ENCODE measurements around the gene LGR5. TPM values are rescaled to one million over a fixed set of nuclear protein-coding genes. Genes with fewer than 3 reads are reported as not detected.

The LGR5 gene
- total and polyA plus RNA-seq, 2 of the 13 experiments (the other 11 are each of a cell fraction or from before 2014, with no cell fraction given), result 37.0 to 121 TPM

DNA sequence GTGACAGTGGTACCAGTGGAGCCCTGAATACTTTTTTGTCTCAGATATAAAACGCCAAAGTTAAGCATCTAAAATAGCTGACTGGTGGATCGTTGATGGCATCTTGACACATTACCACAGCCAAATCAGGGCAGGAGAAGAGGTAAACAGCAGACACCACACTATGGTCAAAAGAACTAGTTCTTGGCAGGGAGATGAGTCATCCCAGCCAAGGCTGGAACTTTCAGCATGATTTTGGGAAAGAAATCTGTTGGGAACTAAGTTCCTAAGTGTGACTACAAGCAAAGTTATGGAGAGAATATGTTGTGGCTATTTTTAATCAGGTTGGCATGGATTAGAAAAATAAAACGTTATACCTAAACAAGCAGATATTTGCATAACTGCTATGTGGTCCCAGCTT, 36.9 kb downstream of the LGR5 start:
- H3K27ac ChIP-seq (ENCODE audit: extremely low read length, insufficient read depth, low read length), result no peak overlapping the region
- H3K4me2 ChIP-seq (ENCODE audit: low read depth, low read length), result no peak overlapping the region
- ChIA-PET CTCF (ENCODE audit: low intra/inter-chr PET ratio, low total read pairs) (no interaction called here), POLR2A (interaction anchor here (1.6 kb wide), 1 partner anchor 35 kb away, joined by 5 read pairs; no protein-coding TSS in a partner anchor)
- DNase-seq (ENCODE audit: low spot score), result no peak
- 95% methylated on average over 3 of the region's 3 CpGs for WGBS (ENCODE audit: low lambda C conversion rate)
- in situ Hi-C loops (cut with HindIII; ENCODE audit: extremely low pct_ligation_motif_present, low pct_unique_long_range_greater_than_20kb), result no loop called here
- intact Hi-C loops (cut with micrococcal nuclease; ENCODE audit: unreplicated experiment), result loop anchor here (5.0 kb wide), 1 partner anchor 34 kb away; no protein-coding TSS in a partner anchor
- H3K79me2 ChIP-seq (ENCODE audit: insufficient read depth, low read length), result peaks cover 28% of the 10 kb centered on the region
- no peak for FAIRE-seq
- no peak overlapping the region for H3K9ac ChIP-seq (ENCODE audit: insufficient read depth, low read depth, low read length)
- no peak for ATAC-seq
- no peaks in the 10 kb centered on the region for H3K27me3 ChIP-seq (ENCODE audit: control insufficient read depth in 1 of 2, insufficient read depth in 2 of 2, low read length in 2 of 2)
- no peak overlapping the region for H2AFZ ChIP-seq (ENCODE audit: low read length)
- peaks cover 27% of the 10 kb centered on the region for H3K4me1 ChIP-seq (ENCODE audit: insufficient read depth, low read length)
- TF ChIP-seq FOSL2 (CRISPR knock-in tag; IDR thresholded peaks at IDR 0.05) (peak; percentile 84), ZNF709 (CRISPR knock-in tag; IDR thresholded peaks at IDR 0.05) (no peak)
- TF ChIP-seq, protein P1, sequence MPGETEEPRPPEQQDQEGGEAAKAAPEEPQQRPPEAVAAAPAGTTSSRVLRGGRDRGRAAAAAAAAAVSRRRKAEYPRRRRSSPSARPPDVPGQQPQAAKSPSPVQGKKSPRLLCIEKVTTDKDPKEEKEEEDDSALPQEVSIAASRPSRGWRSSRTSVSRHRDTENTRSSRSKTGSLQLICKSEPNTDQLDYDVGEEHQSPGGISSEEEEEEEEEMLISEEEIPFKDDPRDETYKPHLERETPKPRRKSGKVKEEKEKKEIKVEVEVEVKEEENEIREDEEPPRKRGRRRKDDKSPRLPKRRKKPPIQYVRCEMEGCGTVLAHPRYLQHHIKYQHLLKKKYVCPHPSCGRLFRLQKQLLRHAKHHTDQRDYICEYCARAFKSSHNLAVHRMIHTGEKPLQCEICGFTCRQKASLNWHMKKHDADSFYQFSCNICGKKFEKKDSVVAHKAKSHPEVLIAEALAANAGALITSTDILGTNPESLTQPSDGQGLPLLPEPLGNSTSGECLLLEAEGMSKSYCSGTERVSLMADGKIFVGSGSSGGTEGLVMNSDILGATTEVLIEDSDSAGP (CRISPR knock-in tag; IDR thresholded peaks at IDR 0.05; ENCODE audit: borderline replicate concordance), result no peak
- peaks cover 8 to 19% of the 10 kb centered on the region in 2 experiments for H3K36me3 ChIP-seq (replicated peaks in 1 of 2; ENCODE audit: control insufficient read depth in 1 of 2, insufficient read depth in 2 of 2, low read length in 2 of 2)
- BruUV-seq (replicated peaks), result no TSS peak
- H4K20me1 ChIP-seq (ENCODE audit: insufficient read depth, low read length), result peaks cover 2% of the 10 kb centered on the region; the same call in 1 of the 2 replicates
- no peaks in the 10 kb centered on the region for H3K9me3 ChIP-seq (ENCODE audit: low read length)
- H3K4me3 ChIP-seq (replicated peaks in 1 of 3; ENCODE audit: insufficient read depth in 1 of 3, low read depth in 2 of 3, low read length in 3 of 3), result no peak overlapping the region

DNA sequence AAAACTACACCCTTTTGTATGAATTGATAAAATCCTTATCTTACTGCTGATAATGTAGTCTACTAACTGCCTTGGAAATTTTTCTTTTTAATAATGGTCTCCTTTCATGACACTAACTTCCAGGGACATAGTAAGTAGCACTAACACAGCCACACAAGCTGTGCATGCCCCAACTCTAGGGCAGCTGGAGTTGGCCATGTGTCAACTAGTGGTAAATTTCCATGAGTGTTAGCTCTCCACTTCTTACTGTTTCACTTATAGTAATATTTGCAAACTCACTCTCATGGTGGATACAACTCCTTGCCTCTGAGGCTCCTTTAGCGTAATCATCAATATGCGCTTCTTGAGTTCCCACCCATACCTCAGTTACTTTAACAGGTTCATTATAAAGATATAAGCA, 38.0 kb downstream of the LGR5 start:
- intact Hi-C loops (cut with micrococcal nuclease; ENCODE audit: unreplicated experiment), result loop anchor here (5.0 kb wide), 1 partner anchor 35 kb away; no protein-coding TSS in a partner anchor
- Histone ChIP-seq H3K79me2 (ENCODE audit: insufficient read depth, low read length) (peaks cover 28% of the 10 kb centered on the region), H3K4me3 (replicated peaks in 1 of 3; ENCODE audit: insufficient read depth in 1 of 3, low read depth in 2 of 3, low read length in 3 of 3) (no peak overlapping the region), H3K9me3 (ENCODE audit: low read length) (no peaks in the 10 kb centered on the region), H3K27me3 (ENCODE audit: control insufficient read depth in 1 of 2, insufficient read depth in 2 of 2, low read length in 2 of 2) (no peaks in the 10 kb centered on the region), H2AFZ (ENCODE audit: low read length) (no peak overlapping the region), H3K4me2 (ENCODE audit: low read depth, low read length) (no peak overlapping the region), H3K9ac (ENCODE audit: insufficient read depth, low read depth, low read length) (no peak overlapping the region), H3K4me1 (ENCODE audit: insufficient read depth, low read length) (peaks cover 16% of the 10 kb centered on the region; the same call in 1 of the 2 replicates), H4K20me1 (ENCODE audit: insufficient read depth, low read length) (0 out of 2 replicates have a peak, but pooled peaks cover 2% of the 10 kb centered on the region), H3K27ac (ENCODE audit: extremely low read length, insufficient read depth, low read length) (no peak overlapping the region), H3K36me3 (replicated peaks in 1 of 2; ENCODE audit: control insufficient read depth in 1 of 2, insufficient read depth in 2 of 2, low read length in 2 of 2) (peaks cover 8 to 19% of the 10 kb centered on the region in 2 experiments)
- CTCF ChIA-PET (ENCODE audit: low intra/inter-chr PET ratio, low total read pairs), result no interaction called here
- POLR2A ChIA-PET, result interaction anchor here (1.6 kb wide), 1 partner anchor 37 kb away, joined by 5 read pairs; no protein-coding TSS in a partner anchor
- in situ Hi-C loops (cut with HindIII; ENCODE audit: extremely low pct_ligation_motif_present, low pct_unique_long_range_greater_than_20kb), result no loop called here
- peak; percentile 46; the same call in 1 of the 3 replicates for ATAC-seq
- BruUV-seq (replicated peaks), result no TSS peak
- no peak for DNase-seq (ENCODE audit: low spot score)
- no peak for FAIRE-seq
- TF ChIP-seq, protein P2, sequence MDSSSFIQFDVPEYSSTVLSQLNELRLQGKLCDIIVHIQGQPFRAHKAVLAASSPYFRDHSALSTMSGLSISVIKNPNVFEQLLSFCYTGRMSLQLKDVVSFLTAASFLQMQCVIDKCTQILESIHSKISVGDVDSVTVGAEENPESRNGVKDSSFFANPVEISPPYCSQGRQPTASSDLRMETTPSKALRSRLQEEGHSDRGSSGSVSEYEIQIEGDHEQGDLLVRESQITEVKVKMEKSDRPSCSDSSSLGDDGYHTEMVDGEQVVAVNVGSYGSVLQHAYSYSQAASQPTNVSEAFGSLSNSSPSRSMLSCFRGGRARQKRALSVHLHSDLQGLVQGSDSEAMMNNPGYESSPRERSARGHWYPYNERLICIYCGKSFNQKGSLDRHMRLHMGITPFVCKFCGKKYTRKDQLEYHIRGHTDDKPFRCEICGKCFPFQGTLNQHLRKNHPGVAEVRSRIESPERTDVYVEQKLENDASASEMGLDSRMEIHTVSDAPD (CRISPR knock-in tag; IDR thresholded peaks at IDR 0.05), result no peak
- TF ChIP-seq PHF21A (CRISPR knock-in tag; IDR thresholded peaks at IDR 0.05), result no peak
- no peak for TF ChIP-seq ZFP82 (CRISPR knock-in tag; IDR thresholded peaks at IDR 0.05; ENCODE audit: borderline replicate concordance)
- TF ChIP-seq ZNF20 (CRISPR knock-in tag; IDR thresholded peaks at IDR 0.05), result no peak
- TF ChIP-seq POLR2AphosphoS2 (IDR thresholded peaks at IDR 0.05; ENCODE audit: low read depth, low read length), result no peak
- TF ChIP-seq ZNF644 (CRISPR knock-in tag; IDR thresholded peaks at IDR 0.05; ENCODE audit: low read depth), result 0 out of 2 replicates have a peak, but pooled peaks have one; percentile 32
- TF ChIP-seq, protein P3, sequence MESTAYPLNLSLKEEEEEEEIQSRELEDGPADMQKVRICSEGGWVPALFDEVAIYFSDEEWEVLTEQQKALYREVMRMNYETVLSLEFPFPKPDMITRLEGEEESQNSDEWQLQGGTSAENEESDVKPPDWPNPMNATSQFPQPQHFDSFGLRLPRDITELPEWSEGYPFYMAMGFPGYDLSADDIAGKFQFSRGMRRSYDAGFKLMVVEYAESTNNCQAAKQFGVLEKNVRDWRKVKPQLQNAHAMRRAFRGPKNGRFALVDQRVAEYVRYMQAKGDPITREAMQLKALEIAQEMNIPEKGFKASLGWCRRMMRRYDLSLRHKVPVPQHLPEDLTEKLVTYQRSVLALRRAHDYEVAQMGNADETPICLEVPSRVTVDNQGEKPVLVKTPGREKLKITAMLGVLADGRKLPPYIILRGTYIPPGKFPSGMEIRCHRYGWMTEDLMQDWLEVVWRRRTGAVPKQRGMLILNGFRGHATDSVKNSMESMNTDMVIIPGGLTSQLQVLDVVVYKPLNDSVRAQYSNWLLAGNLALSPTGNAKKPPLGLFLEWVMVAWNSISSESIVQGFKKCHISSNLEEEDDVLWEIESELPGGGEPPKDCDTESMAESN (CRISPR knock-in tag; conservative IDR thresholded peaks at IDR 0.05), result no peak
- 99% methylated on average over 2 of the region's 2 CpGs for WGBS (ENCODE audit: low lambda C conversion rate)
